A549 (cell line): ENCODE results near the gene GPHB5.

Experiments
- CHD4 ChIP-seq: fragments of 200-600 bp; sonication (generic); IDR thresholded peaks from 2 replicates; pipeline ENCODE4 v1.6.1; 2016; ENCODE audit warnings: antibody characterized with exemption, mild to moderate bottlenecking, borderline replicate concordance
- KDM5A ChIP-seq: fragments of 200-600 bp; sonication (generic); IDR thresholded peaks from 2 replicates; pipeline ENCODE4 v1.6.1; 2016; ENCODE audit warnings: antibody characterized with exemption, mild to moderate bottlenecking
- POLR2A ChIP-seq: IDR thresholded peaks from 2 replicates; pipeline ENCODE4 v1.6.1; 2012; ENCODE audit warnings: mild to moderate bottlenecking, low read length
- RAD21 ChIP-seq, 2 experiments: fragments of >200 bp in 1 of 2; sonication (Bioruptor Twin) in 1 of 2; formaldehyde crosslinking in 1 of 2; IDR thresholded peaks in 1 of 2; conservative IDR thresholded peaks in 1 of 2; 2 replicates in 1 of 2; 3 replicates in 1 of 2; pipeline ENCODE4 v1.6.1; 2012 to 2018; ENCODE audit warnings: inconsistent platforms in 1 of 2
- ZFP36 ChIP-seq: fragments of 450-650 bp; IDR thresholded peaks from 2 replicates; pipeline ENCODE4 v1.6.1; 2014; ENCODE audit warnings: borderline replicate concordance; ENCODE audit not compliant: partially characterized antibody
- TF ChIP-seq, protein P1 (sequence below): fragments of >200 bp; sonication (Bioruptor Twin); formaldehyde crosslinking; IDR thresholded peaks from 3 replicates; pipeline ENCODE4 v1.6.1; 2016
- TF ChIP-seq, protein P2 (sequence below): fragments of >200 bp; sonication (Bioruptor Twin); formaldehyde crosslinking; IDR thresholded peaks from 3 replicates; pipeline ENCODE4 v1.5.1; 2016
- TF ChIP-seq, protein P3 (sequence below): fragments of >200 bp; sonication (Bioruptor Twin); formaldehyde crosslinking; IDR thresholded peaks from 2 replicates; pipeline ENCODE4 v1.6.1; 2016

DNA sequence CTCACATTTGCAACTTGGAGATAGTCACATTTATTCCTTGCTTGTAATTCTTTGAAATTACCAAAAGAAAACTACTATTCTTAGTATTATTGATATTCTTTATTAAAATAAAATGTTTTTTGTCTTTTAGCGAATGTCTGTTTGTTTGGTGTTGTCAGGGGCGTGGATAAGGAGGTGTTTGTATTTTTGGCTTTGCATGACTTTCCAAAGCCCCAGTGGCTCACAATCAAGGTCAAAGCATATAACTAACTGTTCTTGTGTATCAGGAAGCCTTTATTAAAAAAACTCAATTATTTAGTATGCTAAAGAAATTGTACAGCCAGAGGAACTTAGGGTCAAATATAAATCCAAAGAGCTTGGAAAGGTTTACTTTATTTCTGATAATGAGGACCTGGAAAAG is 17.9 kb downstream of the GPHB5 start:
- TF ChIP-seq POLR2A, result no peak
- TF ChIP-seq, protein P1, sequence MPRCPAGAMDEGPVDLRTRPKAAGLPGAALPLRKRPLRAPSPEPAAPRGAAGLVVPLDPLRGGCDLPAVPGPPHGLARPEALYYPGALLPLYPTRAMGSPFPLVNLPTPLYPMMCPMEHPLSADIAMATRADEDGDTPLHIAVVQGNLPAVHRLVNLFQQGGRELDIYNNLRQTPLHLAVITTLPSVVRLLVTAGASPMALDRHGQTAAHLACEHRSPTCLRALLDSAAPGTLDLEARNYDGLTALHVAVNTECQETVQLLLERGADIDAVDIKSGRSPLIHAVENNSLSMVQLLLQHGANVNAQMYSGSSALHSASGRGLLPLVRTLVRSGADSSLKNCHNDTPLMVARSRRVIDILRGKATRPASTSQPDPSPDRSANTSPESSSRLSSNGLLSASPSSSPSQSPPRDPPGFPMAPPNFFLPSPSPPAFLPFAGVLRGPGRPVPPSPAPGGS, result no peak
- TF ChIP-seq, protein P2, sequence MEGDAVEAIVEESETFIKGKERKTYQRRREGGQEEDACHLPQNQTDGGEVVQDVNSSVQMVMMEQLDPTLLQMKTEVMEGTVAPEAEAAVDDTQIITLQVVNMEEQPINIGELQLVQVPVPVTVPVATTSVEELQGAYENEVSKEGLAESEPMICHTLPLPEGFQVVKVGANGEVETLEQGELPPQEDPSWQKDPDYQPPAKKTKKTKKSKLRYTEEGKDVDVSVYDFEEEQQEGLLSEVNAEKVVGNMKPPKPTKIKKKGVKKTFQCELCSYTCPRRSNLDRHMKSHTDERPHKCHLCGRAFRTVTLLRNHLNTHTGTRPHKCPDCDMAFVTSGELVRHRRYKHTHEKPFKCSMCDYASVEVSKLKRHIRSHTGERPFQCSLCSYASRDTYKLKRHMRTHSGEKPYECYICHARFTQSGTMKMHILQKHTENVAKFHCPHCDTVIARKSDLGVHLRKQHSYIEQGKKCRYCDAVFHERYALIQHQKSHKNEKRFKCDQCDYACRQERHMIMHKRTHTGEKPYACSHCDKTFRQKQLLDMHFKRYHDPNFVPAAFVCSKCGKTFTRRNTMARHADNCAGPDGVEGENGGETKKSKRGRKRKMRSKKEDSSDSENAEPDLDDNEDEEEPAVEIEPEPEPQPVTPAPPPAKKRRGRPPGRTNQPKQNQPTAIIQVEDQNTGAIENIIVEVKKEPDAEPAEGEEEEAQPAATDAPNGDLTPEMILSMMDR, result no peak
- no peak for TF ChIP-seq KDM5A
- TF ChIP-seq ZFP36, result no peak
- no peak for TF ChIP-seq RAD21 (conservative IDR thresholded peaks at IDR 0.05 in 1 of 2, IDR thresholded peaks at IDR 0.05 in 1 of 2)
- TF ChIP-seq, protein P3, sequence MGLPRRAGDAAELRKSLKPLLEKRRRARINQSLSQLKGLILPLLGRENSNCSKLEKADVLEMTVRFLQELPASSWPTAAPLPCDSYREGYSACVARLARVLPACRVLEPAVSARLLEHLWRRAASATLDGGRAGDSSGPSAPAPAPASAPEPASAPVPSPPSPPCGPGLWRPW, result no peak
- no peak for TF ChIP-seq CHD4
